OCI-LY3 (cell line): ENCODE data around the gene GALNTL6.
"Not testable (repeated sequence)": the region's sequence is repeated elsewhere in the genome, so short reads cannot be mapped to it uniquely, and the experiment has no call there.

Source experiments
- H2AFZ ChIP-seq: fragments of 200-600, 300-600 bp; shearing (Covaris generic); 2 replicates; pipeline ENCODE4 v1.6.0; 2014; ENCODE audit warnings: antibody characterized with exemption, low read depth, low read length
- H3K27ac ChIP-seq: fragments of 200-600, 300-600 bp; sonication (generic); 2 replicates; pipeline ENCODE4 v1.5.1; 2014; ENCODE audit warnings: mild to moderate bottlenecking, low read length, moderate library complexity, mixed read lengths
- H3K27me3 ChIP-seq: fragments of 200-600, 300-600 bp; sonication (generic); 2 replicates; pipeline ENCODE4 v1.6.1; 2014; ENCODE audit warnings: low read depth, low read length, mixed read lengths
- H3K36me3 ChIP-seq: fragments of 200-600, 300-600 bp; sonication (generic); replicated peaks from 2 replicates; pipeline ENCODE3; 2014; ENCODE audit warnings: low read depth, low read length, mixed read lengths
- H3K4me1 ChIP-seq: fragments of 300-600, 200-600 bp; sonication (generic); 2 replicates; pipeline ENCODE4 v1.6.1; 2014; ENCODE audit warnings: low read length, mixed read lengths
- H3K4me2 ChIP-seq: fragments of 200-600, 300-600 bp; sonication (generic); 2 replicates; pipeline ENCODE4 v1.6.1; 2014; ENCODE audit warnings: low read length, mixed read lengths
- H3K4me3 ChIP-seq: fragments of 300-600, 200-600 bp; sonication (generic); 2 replicates; pipeline ENCODE4 v1.5.1; 2014; ENCODE audit warnings: antibody characterized with exemption, mild to moderate bottlenecking, low read length, moderate library complexity
- H3K79me2 ChIP-seq: fragments of 300-600, 200-600 bp; shearing (Covaris generic); 2 replicates; pipeline ENCODE4 v1.6.1; 2014; ENCODE audit warnings: mild to moderate bottlenecking, low read length, mixed read lengths
- H3K9ac ChIP-seq: fragments of 300-600, 200-600 bp; shearing (Covaris generic); 2 replicates; pipeline ENCODE4 v1.6.0; 2014; ENCODE audit warnings: mild to moderate bottlenecking, low read length, moderate library complexity
- H3K9me3 ChIP-seq: fragments of 200-600, 300-600 bp; shearing (Covaris generic); 2 replicates; pipeline ENCODE4 v1.6.1; 2014; ENCODE audit warnings: low read length, mixed read lengths; ENCODE audit not compliant: insufficient read depth
- H4K20me1 ChIP-seq: fragments of 200-600, 300-600 bp; sonication (generic); 2 replicates; pipeline ENCODE4 v1.6.1; 2016; ENCODE audit warnings: low read length, mixed read lengths; ENCODE audit not compliant: insufficient read depth
- CTCF ChIP-seq: fragments of 200-600, 300-600 bp; sonication (generic); IDR thresholded peaks from 2 replicates; pipeline ENCODE4 v1.5.1; 2014; ENCODE audit warnings: antibody characterized with exemption, low read length, low read depth
- EZH2phosphoT487 ChIP-seq: fragments of 200-600 bp; shearing (Covaris generic); IDR thresholded peaks from 2 replicates; pipeline ENCODE4 v1.6.1; 2018; ENCODE audit warnings: antibody characterized with exemption, mixed run types, low read depth

The GALNTL6 gene

DNA sequence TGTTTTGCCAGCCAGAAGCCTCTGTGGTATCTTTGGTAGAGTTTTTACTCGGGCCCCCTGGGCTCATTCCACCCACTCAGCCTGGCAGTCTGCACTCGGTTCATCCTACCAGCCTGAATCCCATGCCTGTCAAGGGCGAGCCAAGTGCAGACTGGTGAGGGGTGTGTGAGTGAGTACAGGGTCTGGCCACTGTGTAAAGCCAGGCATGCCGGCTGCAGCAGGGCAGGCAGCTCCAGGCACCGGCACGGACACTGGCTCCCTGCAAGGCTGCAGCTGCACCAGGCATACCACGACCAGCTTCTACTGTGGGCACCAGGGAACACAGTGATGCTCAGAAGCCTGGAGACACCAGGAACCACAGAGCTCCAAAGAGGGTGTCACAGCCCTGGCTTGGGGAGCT is 1161.4 kb downstream of the GALNTL6 start:
- no peak overlapping the region for H3K9ac ChIP-seq
- no peaks in the 10 kb centered on the region for H4K20me1 ChIP-seq
- no peak overlapping the region for H3K4me3 ChIP-seq
- H3K27ac ChIP-seq, result no peak overlapping the region
- no peak overlapping the region; the same call in 1 of the 2 replicates for H2AFZ ChIP-seq
- 0 out of 2 replicates have a peak, but pooled peaks cover 1% of the 10 kb centered on the region for H3K9me3 ChIP-seq
- H3K4me2 ChIP-seq, result no peak overlapping the region
- H3K27me3 ChIP-seq, result no peaks in the 10 kb centered on the region
- TF ChIP-seq EZH2phosphoT487, result no peak
- TF ChIP-seq CTCF, result no peak
- H3K36me3 ChIP-seq, result no peaks in the 10 kb centered on the region
- H3K79me2 ChIP-seq, result no peaks in the 10 kb centered on the region
- no peaks in the 10 kb centered on the region for H3K4me1 ChIP-seq

GRCh38 chr4:172975651-172976229 is 1162.5 kb downstream of the GALNTL6 start:
- Histone ChIP-seq H3K4me1 (no peaks in the 10 kb centered on the region), H3K36me3 (no peaks in the 10 kb centered on the region), H2AFZ (no peak overlapping the region), H3K9ac (no peak overlapping the region), H3K9me3 (no peaks in the 10 kb centered on the region), H3K4me3 (no peak overlapping the region), H3K4me2 (no peak overlapping the region), H3K27ac (no peak overlapping the region), H4K20me1 (no peaks in the 10 kb centered on the region), H3K27me3 (no peaks in the 10 kb centered on the region), H3K79me2 (no peaks in the 10 kb centered on the region)
- no peak for TF ChIP-seq CTCF
- no peak for TF ChIP-seq EZH2phosphoT487

DNA sequence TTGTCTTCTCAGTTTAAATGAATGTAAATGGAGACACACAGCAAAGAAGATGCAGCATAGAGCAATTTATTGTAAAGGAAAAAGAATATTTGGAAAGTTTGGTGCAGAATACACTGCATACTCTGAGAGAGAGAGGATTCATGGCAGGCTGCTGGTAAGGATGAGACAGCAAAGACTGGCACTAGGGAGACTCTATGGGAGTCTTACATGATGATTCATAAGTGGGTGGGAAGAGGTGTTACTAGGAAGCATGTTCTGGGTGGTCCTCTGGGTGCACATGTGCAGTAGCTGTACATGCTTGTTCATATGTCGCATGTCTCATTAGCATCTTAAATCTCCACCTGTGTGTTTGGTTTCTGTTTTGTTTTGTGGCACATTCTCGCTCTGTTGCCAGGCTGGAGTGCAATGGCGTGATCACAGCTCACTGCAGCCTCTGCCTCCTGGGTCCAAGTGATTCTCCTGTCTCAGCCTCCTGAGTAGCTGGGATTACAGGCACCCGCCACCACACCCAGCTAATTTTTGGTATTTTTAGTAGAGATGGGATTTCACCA is 1164.4 kb downstream of the GALNTL6 start:
- not testable (repeated sequence) for H3K36me3 ChIP-seq, H3K9me3 ChIP-seq, H3K27ac ChIP-seq, H3K27me3 ChIP-seq, H3K9ac ChIP-seq, H3K4me3 ChIP-seq, H3K79me2 ChIP-seq, H3K4me1 ChIP-seq, H2AFZ ChIP-seq, H3K4me2 ChIP-seq, H4K20me1 ChIP-seq

DNA sequence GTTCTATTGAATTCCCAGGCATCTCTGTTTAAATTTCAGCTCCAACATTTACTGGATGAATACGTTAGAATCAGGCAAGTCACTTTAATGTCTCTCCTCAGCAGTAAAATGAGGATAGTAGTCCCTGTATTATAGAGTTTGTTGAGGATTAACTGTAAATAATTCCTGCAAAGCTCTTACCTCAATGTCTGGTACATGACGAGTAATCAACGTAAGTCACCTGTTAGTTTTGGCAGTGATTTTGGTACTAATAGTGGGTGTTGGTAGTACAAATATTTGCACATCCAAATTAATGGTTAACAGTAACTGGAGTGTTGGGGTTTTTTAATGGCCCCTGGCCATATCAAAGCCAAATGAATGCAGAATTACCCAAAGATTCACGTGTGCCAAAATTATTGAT is 1165.6 kb downstream of the GALNTL6 start:
- H3K27me3 ChIP-seq, result no peaks in the 10 kb centered on the region
- no peak overlapping the region for H3K27ac ChIP-seq
- no peak overlapping the region for H2AFZ ChIP-seq
- H3K4me3 ChIP-seq, result no peak overlapping the region
- no peaks in the 10 kb centered on the region for H3K36me3 ChIP-seq
- no peak overlapping the region for H3K4me2 ChIP-seq
- no peaks in the 10 kb centered on the region for H3K9me3 ChIP-seq
- no peaks in the 10 kb centered on the region for H3K4me1 ChIP-seq
- H3K79me2 ChIP-seq, result no peaks in the 10 kb centered on the region
- TF ChIP-seq CTCF, result no peak
- no peak for TF ChIP-seq EZH2phosphoT487
- H3K9ac ChIP-seq, result no peak overlapping the region
- no peaks in the 10 kb centered on the region for H4K20me1 ChIP-seq
